GM10266 (cell line): ENCODE data around the gene VCPKMT.

Experiments
- DNase-seq: peaks from one replicate; pipeline ENCODE4 v3.0.0; 2012; ENCODE audit errors: extremely low spot score
- CTCF ChIP-seq: IDR thresholded peaks from 2 replicates; pipeline ENCODE4 v1.5.1; 2012; ENCODE audit warnings: mild to moderate bottlenecking, low read depth; ENCODE audit not compliant: control insufficient read depth, insufficient read depth; ENCODE audit errors: missing control alignments

Gene VCPKMT

DNA sequence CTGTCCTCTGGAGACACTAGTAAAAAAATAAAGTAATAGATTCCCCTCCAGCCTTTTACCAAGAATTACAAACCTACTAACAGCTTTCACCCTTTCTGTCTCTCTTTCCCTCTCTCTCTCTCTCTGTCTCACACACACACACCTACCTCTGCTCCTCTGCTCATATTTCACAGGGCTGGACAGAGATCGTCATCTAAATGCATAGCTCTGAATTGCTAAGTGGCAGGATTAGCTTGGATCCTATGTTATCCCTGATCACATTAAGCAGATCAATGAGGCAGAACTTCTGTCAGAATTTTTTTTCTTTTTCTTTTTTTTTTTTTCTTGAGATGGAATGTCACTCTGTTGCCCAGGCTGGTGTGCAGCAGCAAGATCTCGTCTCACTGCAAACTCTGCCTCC, 22.9 kb downstream of the VCPKMT start:
- no peak for TF ChIP-seq CTCF
- DNase-seq = no peak

DNA sequence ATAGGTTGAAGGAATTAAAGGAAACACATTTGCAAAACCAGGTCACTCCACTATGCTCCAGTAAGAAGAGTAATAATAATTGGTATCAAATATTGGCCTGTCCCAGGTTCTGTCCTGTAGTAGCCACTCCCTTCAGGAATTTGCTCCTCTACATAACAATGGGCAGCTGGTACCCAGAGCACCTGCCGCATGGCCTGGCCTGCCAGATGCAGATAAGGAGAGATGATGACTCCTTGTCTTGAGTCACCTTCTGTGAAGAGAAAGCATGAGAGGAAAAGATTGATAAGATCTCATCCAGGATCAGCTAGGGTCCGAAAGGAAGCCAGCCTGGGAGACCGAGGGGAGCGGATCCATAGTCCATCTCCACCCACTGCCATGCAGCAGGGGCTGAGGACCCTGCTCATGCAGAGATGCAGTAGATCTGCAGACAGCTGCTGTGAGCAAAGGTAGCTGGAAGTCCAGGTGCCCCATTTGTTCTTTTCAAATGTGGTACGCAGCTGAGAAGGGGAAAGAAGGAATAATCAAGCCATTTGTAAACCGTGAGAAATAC, 24.3 kb downstream of the VCPKMT start:
- DNase-seq = no peak
- no peak for TF ChIP-seq CTCF

GRCh38 chr14:50091240-50091913, 25.0 kb downstream of the VCPKMT start:
- DNase-seq = no peak
- no peak for TF ChIP-seq CTCF

DNA sequence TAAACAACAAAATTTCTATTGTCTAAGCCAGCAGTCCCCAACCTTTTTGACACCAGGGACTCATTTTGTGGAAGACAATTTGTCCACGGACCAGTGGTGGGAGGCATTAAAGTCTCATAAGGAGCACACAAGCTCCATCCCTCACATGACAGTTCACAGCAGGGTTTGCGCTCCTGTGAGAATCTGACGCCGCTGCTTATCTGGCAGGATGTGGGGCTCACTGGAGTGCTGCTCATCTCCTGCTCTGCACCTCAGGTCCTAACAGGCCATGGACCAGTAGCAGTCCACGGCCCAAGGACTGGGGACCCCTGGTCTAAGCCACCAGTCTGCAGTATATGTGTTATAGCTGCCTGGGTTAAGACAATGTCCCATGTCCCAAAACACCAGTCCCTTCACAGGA, 27.2 kb downstream of the VCPKMT start:
- TF ChIP-seq CTCF = no peak

GRCh38 chr14:50088731-50089130, 27.6 kb downstream of the VCPKMT start:
- TF ChIP-seq CTCF = no peak
- DNase-seq = no peak

More for the DNA sequence above, 27.2 kb downstream of the VCPKMT start:
- no peak for DNase-seq

- TF ChIP-seq CTCF = no peak
- DNase-seq = no peak
These were observed 28.3 kb downstream of the VCPKMT start for GRCh38 chr14:50088117-50088515.

GRCh38 chr14:50087341-50088116, 28.8 kb downstream of the VCPKMT start:
- no peak for TF ChIP-seq CTCF
- no peak for DNase-seq
